Prostate gland (tissue), 2 donors: ENCODE results near the gene ZC3H12D.

ENCODE experiments used
- POLR2A ChIP-seq: fragments of 450-650 bp; IDR thresholded peaks from one replicate; pipeline ENCODE4 v1.6.1; 2016; ENCODE audit warnings: antibody characterized with exemption, mild to moderate bottlenecking
- POLR2AphosphoS5 ChIP-seq: sonication (generic); formaldehyde crosslinking; IDR thresholded peaks from one replicate; pipeline ENCODE4 v1.6.1; 2017; ENCODE audit warnings: antibody characterized with exemption
- TF ChIP-seq, protein P1 (sequence below), 4 experiments: fragments of 200-600 bp in 2 of 4; fragments of 450-650 bp in 2 of 4; sonication (generic) in 2 of 4; IDR thresholded peaks; 1 replicate in 3 of 4; 2 replicates in 1 of 4; pipeline ENCODE4 v1.5.1; 2016 to 2019; ENCODE audit warnings: antibody characterized with exemption in 4 of 4, mild to moderate bottlenecking in 2 of 4, moderate library complexity in 2 of 4

- TF ChIP-seq, protein P1, sequence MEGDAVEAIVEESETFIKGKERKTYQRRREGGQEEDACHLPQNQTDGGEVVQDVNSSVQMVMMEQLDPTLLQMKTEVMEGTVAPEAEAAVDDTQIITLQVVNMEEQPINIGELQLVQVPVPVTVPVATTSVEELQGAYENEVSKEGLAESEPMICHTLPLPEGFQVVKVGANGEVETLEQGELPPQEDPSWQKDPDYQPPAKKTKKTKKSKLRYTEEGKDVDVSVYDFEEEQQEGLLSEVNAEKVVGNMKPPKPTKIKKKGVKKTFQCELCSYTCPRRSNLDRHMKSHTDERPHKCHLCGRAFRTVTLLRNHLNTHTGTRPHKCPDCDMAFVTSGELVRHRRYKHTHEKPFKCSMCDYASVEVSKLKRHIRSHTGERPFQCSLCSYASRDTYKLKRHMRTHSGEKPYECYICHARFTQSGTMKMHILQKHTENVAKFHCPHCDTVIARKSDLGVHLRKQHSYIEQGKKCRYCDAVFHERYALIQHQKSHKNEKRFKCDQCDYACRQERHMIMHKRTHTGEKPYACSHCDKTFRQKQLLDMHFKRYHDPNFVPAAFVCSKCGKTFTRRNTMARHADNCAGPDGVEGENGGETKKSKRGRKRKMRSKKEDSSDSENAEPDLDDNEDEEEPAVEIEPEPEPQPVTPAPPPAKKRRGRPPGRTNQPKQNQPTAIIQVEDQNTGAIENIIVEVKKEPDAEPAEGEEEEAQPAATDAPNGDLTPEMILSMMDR (IDR thresholded peaks at IDR 0.05): no peak
- TF ChIP-seq POLR2A (no peak), POLR2AphosphoS5 (no peak)
These were observed 46.0 kb downstream of the ZC3H12D start for GRCh38 chr6:149438855-149439254.
